Stimulated activated CD4-positive, alpha-beta T cell treated with anti-CD3 and anti-CD28 coated beads, Interleukin-4, amount 100 ng/mL, for 24 hours (primary cell): ENCODE data around the gene C3orf18.
"Not testable (repeated sequence)": the region's sequence is repeated elsewhere in the genome, so short reads cannot be mapped to it uniquely, and the experiment has no call there.

ENCODE experiments used
- DNase-seq: peaks from one replicate; pipeline ENCODE4 v3.0.0-alpha.2; 2020

Gene C3orf18

GRCh38 chr3:50519471-50520089, 48.0 kb downstream of the C3orf18 start:
- peak; percentile 80 for DNase-seq

GRCh38 chr3:50518436-50518835, 49.1 kb downstream of the C3orf18 start:
- DNase-seq: no peak

DNA sequence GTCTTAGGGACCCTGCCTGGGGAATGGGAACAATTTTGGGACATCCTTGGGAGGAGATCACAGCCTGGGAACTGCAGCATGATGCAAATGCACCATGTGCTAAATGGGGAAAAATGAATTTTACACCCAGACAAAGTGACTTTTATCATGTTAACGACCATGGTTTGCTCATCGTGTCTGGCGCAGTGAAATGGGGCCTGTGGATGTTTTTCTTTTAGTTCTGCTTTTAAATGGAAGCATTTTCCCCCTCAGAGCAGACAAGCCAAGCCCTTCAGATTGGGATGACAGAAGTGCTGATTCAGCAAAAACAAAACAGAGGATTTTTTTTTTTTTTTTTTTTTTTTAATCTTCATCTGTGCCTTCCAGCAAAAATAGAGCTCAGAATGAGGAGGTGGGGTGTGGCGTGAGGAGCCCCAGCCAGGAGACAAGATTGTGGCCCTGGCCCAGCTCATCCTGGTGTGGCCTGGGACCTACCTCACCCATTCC, 49.8 kb downstream of the C3orf18 start:
- DNase-seq: no peak

DNA sequence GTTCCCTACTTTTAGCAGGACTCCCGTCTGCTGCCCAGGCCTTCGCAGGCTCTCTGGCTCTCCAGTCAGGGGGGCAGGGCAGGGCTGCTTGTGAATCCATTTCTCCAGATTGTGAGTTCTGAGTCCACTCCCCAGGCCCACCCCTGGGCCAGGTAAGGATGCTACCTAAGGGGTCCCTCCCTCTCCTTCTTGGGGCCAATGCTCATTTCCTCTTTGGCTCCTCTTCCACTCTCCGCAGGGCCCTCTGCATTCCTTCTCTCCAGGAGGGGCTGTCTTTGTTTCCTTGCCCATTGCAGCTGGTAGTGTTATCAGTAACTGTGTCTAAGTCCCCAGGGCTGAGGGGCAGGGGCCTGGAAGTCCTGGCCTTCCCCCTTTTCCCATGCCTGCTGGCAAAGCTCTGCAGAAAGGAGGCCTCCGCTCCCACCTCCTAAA, 51.1 kb downstream of the C3orf18 start:
- DNase-seq: no peak

- DNase-seq: no peak
Measured at GRCh38 chr3:50515565-50516439, 51.7 kb downstream of the C3orf18 start.

- DNase-seq: not testable (repeated sequence)
Measured at GRCh38 chr3:50512908-50513307, 54.6 kb downstream of the C3orf18 start.

DNA sequence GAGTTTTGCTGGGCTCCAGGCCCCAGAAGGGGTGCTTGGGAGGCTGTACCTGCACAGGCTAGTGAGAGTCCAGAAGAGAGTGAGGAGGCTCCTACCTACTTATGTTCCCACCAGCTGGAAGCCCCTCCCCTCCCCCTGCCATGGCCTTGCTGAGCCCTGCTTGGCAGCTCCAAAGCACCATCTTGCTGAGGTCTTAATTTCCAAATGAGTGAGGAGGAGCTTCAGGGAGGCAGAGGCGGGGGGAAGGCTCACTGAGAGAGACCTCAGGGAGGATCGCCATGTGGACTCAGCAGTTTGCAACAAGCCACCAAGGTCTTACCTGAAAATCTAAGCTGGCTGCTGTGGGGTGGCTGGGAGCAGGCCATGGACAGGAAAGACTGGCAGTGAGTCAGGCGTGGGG, 55.4 kb downstream of the C3orf18 start:
- no peak for DNase-seq

- DNase-seq: no peak
Measured at GRCh38 chr3:50510325-50510724, 57.2 kb downstream of the C3orf18 start.

DNA sequence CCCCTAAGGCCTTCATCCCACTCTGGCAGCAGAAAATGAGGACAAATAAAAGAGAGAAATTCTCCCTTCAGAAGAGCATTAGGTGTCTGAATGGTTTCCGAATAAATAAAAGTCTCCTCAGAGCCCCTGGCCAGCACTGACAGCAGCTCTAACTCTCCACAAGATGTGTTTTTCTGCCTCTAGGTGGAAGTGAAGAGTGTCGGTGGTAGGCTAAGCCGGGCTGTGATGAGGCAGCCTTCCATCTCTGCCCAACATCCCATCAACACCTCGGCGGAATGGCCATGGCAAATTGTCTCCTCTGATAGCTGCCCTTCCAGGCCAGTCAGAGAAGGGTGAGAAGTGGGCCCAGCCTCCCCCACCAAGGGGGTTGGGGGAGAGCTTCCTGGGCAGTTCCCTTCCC, 57.8 kb downstream of the C3orf18 start:
- no peak for DNase-seq

- DNase-seq: no peak
Measured at GRCh38 chr3:50508821-50509220, 58.7 kb downstream of the C3orf18 start.
